ENCODE results near the gene CTNND2. TPM values are rescaled to one million over a fixed set of nuclear protein-coding genes. Genes with fewer than 3 reads are reported as not detected.
"Not testable (repeated sequence)": the region's sequence is repeated elsewhere in the genome, so short reads cannot be mapped to it uniquely, and the experiment has no call there.

CTNND2 gene
- total and polyA plus RNA-seq, 3 donors from 2014 or later, result 9.1 to 17.2 (median 11.3) TPM

DNA sequence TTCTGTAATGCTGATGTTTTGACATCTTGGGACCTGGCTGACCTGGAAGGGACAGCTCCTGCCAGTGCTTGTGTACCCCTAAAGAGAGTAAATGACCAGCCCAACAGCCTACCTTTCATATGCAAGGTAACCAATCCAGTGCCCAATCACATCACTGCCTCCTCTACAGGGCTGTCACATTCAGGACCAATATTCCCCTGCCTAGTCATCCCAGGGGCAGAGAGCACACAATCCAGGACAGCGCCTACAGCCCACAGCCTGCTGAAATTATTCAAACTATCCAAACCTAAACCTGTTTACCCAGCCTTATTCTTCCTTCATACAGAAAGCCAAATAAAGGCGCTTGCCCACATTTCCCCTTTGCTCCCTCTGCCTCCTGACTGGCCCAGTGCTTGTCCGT lies 284.1 kb downstream of the CTNND2 start:
- no peak overlapping the region for H3K27ac ChIP-seq
- DNase-seq, result no peak
- intact Hi-C loops (cut with DNase I; ENCODE audit: low total_unique reads), result no loop called here
- H3K4me3 ChIP-seq, result no peak overlapping the region
- H3K36me3 ChIP-seq (ENCODE audit: low read depth, missing control alignments), result no peaks in the 10 kb centered on the region
- no peaks in the 10 kb centered on the region for H3K4me1 ChIP-seq
- H3K9me3 ChIP-seq, result no peaks in the 10 kb centered on the region
- no peaks in the 10 kb centered on the region for H3K27me3 ChIP-seq
- TF ChIP-seq POLR2A (IDR thresholded peaks at IDR 0.05), result no peak
- TF ChIP-seq, protein P1, sequence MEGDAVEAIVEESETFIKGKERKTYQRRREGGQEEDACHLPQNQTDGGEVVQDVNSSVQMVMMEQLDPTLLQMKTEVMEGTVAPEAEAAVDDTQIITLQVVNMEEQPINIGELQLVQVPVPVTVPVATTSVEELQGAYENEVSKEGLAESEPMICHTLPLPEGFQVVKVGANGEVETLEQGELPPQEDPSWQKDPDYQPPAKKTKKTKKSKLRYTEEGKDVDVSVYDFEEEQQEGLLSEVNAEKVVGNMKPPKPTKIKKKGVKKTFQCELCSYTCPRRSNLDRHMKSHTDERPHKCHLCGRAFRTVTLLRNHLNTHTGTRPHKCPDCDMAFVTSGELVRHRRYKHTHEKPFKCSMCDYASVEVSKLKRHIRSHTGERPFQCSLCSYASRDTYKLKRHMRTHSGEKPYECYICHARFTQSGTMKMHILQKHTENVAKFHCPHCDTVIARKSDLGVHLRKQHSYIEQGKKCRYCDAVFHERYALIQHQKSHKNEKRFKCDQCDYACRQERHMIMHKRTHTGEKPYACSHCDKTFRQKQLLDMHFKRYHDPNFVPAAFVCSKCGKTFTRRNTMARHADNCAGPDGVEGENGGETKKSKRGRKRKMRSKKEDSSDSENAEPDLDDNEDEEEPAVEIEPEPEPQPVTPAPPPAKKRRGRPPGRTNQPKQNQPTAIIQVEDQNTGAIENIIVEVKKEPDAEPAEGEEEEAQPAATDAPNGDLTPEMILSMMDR (IDR thresholded peaks at IDR 0.05), result no peak
- 83 to 89% methylated on average over 3 of the region's 3 CpGs for WGBS, 2 donors

DNA sequence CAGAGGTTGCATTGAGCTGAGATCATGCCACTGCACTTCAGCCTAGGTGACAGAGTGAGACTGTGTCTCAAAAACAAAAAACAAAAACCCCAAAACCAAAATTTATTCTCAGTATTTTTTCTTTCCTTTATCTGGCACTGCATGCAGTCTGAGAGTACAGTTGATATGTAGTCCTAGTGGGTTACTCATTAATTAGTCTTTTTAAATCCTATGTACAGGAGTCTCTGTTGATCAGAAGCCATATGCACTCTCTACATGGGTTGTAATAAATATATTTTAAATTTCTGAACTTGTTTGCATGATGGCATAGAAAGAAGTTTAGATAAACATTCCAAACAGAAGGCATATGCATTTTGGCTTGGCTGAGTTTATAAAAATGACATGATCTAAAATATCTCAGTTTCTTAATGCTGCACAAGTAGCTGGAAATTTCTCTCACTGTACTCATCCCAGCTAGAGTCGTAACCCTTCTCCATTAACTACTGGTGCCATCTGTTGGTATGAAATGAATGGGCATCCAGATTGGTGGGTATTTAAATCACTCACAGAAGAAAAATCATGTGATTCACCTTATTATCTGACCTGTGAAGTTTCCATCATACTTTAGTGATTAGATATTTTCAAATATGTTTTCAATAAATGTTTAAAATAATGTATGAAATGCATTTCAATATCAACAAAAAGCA lies 284.8 kb downstream of the CTNND2 start:
- WGBS, 2 donors, result 52 to 59% methylated on average over 1 of the region's 1 CpG

DNA sequence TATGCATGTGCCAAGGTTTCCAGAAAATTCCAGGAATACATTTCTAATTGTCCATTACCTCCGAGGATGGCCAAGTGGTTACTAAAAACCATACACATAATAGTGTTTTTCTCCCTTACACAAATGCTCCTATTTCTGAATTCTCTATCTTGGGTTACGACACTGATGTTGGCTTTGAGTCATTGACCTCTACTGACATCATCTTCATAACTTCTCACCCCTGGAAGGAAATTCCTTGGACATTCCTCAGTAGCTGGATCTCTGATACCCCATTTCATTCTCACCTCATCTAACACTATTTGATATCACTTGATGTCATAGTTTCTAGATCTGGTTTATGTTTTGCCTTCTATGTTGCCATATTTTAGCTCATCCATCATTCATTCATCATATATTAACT lies 287.2 kb downstream of the CTNND2 start:
- intact Hi-C loops (cut with DNase I; ENCODE audit: low total_unique reads), result no loop called here
- 84 to 89% methylated on average over 2 of the region's 2 CpGs for WGBS, 2 donors
- H3K27me3 ChIP-seq, result no peaks in the 10 kb centered on the region
- no peaks in the 10 kb centered on the region for H3K36me3 ChIP-seq (ENCODE audit: low read depth, missing control alignments)
- TF ChIP-seq, protein P1 (IDR thresholded peaks at IDR 0.05), result no peak
- no peak for TF ChIP-seq POLR2A (IDR thresholded peaks at IDR 0.05)
- no peaks in the 10 kb centered on the region for H3K4me1 ChIP-seq
- H3K4me3 ChIP-seq, result no peak overlapping the region
- H3K9me3 ChIP-seq, result no peaks in the 10 kb centered on the region
- no peak for DNase-seq
- no peak overlapping the region for H3K27ac ChIP-seq

More for the DNA sequence above, 284.8 kb downstream of the CTNND2 start:
- Histone ChIP-seq H3K4me3 (no peak overlapping the region), H3K27me3 (no peaks in the 10 kb centered on the region), H3K4me1 (no peaks in the 10 kb centered on the region), H3K27ac (no peak overlapping the region), H3K9me3 (no peaks in the 10 kb centered on the region), H3K36me3 (ENCODE audit: low read depth, missing control alignments) (no peaks in the 10 kb centered on the region)
- DNase-seq, result no peak
- TF ChIP-seq, protein P1 (IDR thresholded peaks at IDR 0.05), result no peak
- no peak for TF ChIP-seq POLR2A (IDR thresholded peaks at IDR 0.05)
- intact Hi-C loops (cut with DNase I; ENCODE audit: low total_unique reads), result no loop called here

DNA sequence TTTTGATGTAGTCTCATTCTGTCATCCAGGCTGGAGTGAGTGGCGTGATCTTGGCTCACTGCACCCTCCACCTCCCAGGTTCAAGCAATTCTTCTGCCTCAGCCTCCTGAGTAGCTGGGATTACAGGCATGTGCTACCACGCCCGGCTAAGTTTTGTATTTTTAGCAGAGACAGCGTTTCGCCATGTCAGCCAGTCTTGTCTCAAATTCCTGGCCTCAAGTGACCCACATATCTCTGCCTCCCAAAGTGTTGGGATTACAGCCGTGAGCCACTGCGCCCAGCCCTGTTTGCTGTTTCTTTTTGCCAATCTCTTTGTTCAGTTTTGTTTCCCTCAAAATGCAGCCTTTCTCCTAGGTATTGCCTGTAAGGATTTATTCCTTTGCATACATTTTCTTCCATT lies 287.6 kb downstream of the CTNND2 start:
- DNase-seq; H3K27me3 ChIP-seq; H3K4me3 ChIP-seq; intact Hi-C loops (cut with DNase I; ENCODE audit: low total_unique reads); H3K36me3 ChIP-seq (ENCODE audit: low read depth, missing control alignments); H3K4me1 ChIP-seq; H3K27ac ChIP-seq; H3K9me3 ChIP-seq: not testable (repeated sequence)
- 83 to 94% methylated on average over 7 of the region's 7 CpGs for WGBS, 2 donors

DNA sequence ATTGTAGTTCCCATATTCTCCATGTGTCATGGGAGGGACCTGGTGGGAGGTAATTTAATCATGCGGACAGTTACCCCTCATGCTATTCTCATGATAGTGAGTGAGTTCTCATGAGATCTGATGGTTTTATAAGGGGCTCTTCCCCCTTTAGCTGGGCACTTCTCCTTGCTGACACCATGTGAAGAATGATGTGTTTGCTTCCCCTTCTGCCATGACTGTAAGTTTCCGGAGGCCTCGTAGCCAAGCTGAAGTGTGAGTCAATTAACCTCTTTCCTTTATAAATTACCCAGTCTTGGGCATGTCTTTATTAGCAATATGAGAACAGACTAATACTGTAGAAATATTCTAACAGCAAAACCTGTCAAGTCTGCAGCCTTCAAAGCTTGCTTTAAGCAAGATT lies 293.2 kb downstream of the CTNND2 start:
- Histone ChIP-seq H3K4me3 (no peak overlapping the region), H3K27me3 (no peaks in the 10 kb centered on the region), H3K4me1 (no peaks in the 10 kb centered on the region), H3K9me3 (no peaks in the 10 kb centered on the region), H3K27ac (no peak overlapping the region), H3K36me3 (ENCODE audit: low read depth, missing control alignments) (no peaks in the 10 kb centered on the region)
- no peak for DNase-seq
- intact Hi-C loops (cut with DNase I; ENCODE audit: low total_unique reads), result no loop called here
- 49 to 61% methylated on average over 3 of the region's 3 CpGs for WGBS, 2 donors
- TF ChIP-seq, protein P1 (IDR thresholded peaks at IDR 0.05), result no peak
- TF ChIP-seq POLR2A (IDR thresholded peaks at IDR 0.05), result no peak
